ENCODE results near the gene ATG7. TPM values are rescaled to one million over a fixed set of nuclear protein-coding genes. Genes with fewer than 3 reads are reported as not detected.
A peak's percentile ranks its signal among the peaks of the same experiment; 100 is the strongest.

Gene ATG7
- total and polyA plus RNA-seq, 4 donors = 7.4 to 53.8 (median 15.6) TPM

DNA sequence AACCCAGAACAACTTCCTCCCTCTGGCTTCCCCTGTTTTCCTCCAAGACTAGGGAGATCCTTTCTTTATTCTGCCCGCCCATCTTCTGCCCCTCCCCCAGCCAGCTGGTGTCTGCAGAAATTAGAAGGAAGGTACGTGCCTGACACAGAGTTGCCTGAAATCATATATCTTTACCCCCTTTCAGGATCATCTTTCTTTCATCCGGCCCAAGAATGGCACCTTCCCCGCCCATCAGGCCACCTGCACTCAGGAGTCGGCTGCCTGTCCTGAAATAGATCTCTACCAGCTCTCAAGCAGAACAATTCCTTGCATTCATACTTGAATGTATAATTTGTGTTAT is 237.8 kb downstream of the ATG7 start:
- Histone ChIP-seq H3K9me3 (ENCODE audit: control insufficient read depth in 4 of 4, low read length in 3 of 4) (no peaks in the 10 kb centered on the region), H3K27ac (ENCODE audit: low read depth in 1 of 2, low read length in 2 of 2) (peak overlapping the region in 1 of 2 donors; percentile 16), H3K36me3 (ENCODE audit: control insufficient read depth in 4 of 4, insufficient read depth in 3 of 4, low read depth in 1 of 4, low read length in 3 of 4) (no peaks in the 10 kb centered on the region), H3K9ac (ENCODE audit: low read depth in 1 of 2, low read length in 2 of 2) (no peak overlapping the region), H3K4me1 (ENCODE audit: control insufficient read depth in 4 of 4, insufficient read depth in 4 of 4, low read length in 3 of 4) (peaks cover 0 to 8% (median 4%) of the 10 kb centered on the region in 4 donors), H3K4me3 (ENCODE audit: low read depth in 1 of 3, low read length in 3 of 3) (no peak overlapping the region), H3K27me3 (ENCODE audit: control insufficient read depth in 4 of 4, insufficient read depth in 4 of 4, low read length in 3 of 4) (no peaks in the 10 kb centered on the region)
- no peak for TF ChIP-seq HNF4A (conservative IDR thresholded peaks at IDR 0.05)
- no peak for TF ChIP-seq MAX (IDR thresholded peaks at IDR 0.05)
- TF ChIP-seq, protein P1, sequence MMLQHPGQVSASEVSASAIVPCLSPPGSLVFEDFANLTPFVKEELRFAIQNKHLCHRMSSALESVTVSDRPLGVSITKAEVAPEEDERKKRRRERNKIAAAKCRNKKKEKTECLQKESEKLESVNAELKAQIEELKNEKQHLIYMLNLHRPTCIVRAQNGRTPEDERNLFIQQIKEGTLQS (IDR thresholded peaks at IDR 0.05) = no peak
- no peak for TF ChIP-seq RXRA (IDR thresholded peaks at IDR 0.05)
- TF ChIP-seq FOXA2 (IDR thresholded peaks at IDR 0.05) = no peak
- no peak for TF ChIP-seq HNF4G (IDR thresholded peaks at IDR 0.05)
- no peak for TF ChIP-seq JUND (IDR thresholded peaks at IDR 0.05)
- TF ChIP-seq GABPA (IDR thresholded peaks at IDR 0.05 in 1 of 2, conservative IDR thresholded peaks at IDR 0.05 in 1 of 2) = no peak
- TF ChIP-seq YY1 (IDR thresholded peaks at IDR 0.05) = no peak
- no peak for TF ChIP-seq CTCF (IDR thresholded peaks at IDR 0.05; ENCODE audit: low read depth, low read length, missing input control)
- TF ChIP-seq REST (IDR thresholded peaks at IDR 0.05) = no peak
- no peak for TF ChIP-seq SP1 (IDR thresholded peaks at IDR 0.05)
- TF ChIP-seq EGR1 (IDR thresholded peaks at IDR 0.05; ENCODE audit: low read depth in 2 of 2) = no peak
- TF ChIP-seq RAD21 (IDR thresholded peaks at IDR 0.05) = no peak
- no peak for TF ChIP-seq NR2F2 (IDR thresholded peaks at IDR 0.05)
- DNase-seq (ENCODE audit: low spot score) = no peak
- 85% methylated on average over 5 of the region's 5 CpGs for WGBS

DNA sequence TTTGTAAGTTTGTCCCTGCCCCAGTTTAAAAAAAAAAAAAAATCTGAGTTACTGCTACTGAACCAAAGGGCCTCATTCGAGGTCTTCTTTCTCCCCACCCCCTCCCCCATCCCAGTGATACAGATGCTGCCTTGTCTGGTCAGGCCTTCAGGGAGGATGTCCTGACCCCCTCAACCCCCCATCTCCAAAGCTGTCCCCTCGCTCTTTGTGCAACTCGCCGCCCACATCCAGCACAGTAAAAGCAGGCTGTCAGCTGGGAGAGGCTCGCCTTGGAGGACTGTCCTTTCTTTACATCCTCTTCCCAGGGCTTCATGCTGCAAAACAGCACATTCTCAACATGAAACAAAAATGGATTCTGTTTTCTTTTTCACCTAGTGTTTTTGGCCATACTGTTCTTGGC is 238.2 kb downstream of the ATG7 start:
- WGBS = 90% methylated on average over 5 of the region's 5 CpGs
- DNase-seq (ENCODE audit: low spot score) = no peak
- H3K4me1 ChIP-seq (ENCODE audit: control insufficient read depth in 4 of 4, insufficient read depth in 4 of 4, low read length in 3 of 4) = peaks cover 0 to 8% (median 4%) of the 10 kb centered on the region in 4 donors

More for the DNA sequence above, 238.2 kb downstream of the ATG7 start:
- no peak overlapping the region for H3K4me3 ChIP-seq (ENCODE audit: low read depth in 1 of 3, low read length in 3 of 3)
- H3K27me3 ChIP-seq (ENCODE audit: control insufficient read depth in 4 of 4, insufficient read depth in 4 of 4, low read length in 3 of 4) = no peaks in the 10 kb centered on the region
- H3K9me3 ChIP-seq (ENCODE audit: control insufficient read depth in 4 of 4, low read length in 3 of 4) = no peaks in the 10 kb centered on the region
- H3K36me3 ChIP-seq (ENCODE audit: control insufficient read depth in 4 of 4, insufficient read depth in 3 of 4, low read depth in 1 of 4, low read length in 3 of 4) = no peaks in the 10 kb centered on the region
- no peak overlapping the region for H3K27ac ChIP-seq (ENCODE audit: low read depth in 1 of 2, low read length in 2 of 2)
- H3K9ac ChIP-seq (ENCODE audit: low read depth in 1 of 2, low read length in 2 of 2) = no peak overlapping the region
- TF ChIP-seq YY1 (IDR thresholded peaks at IDR 0.05) (no peak), GABPA (IDR thresholded peaks at IDR 0.05 in 1 of 2, conservative IDR thresholded peaks at IDR 0.05 in 1 of 2) (no peak), HNF4G (IDR thresholded peaks at IDR 0.05) (no peak), REST (IDR thresholded peaks at IDR 0.05) (no peak), MAX (IDR thresholded peaks at IDR 0.05) (no peak), TAF1 (conservative IDR thresholded peaks at IDR 0.05) (no peak), JUND (IDR thresholded peaks at IDR 0.05) (no peak), EGR1 (IDR thresholded peaks at IDR 0.05; ENCODE audit: low read depth in 2 of 2) (no peak), HNF4A (conservative IDR thresholded peaks at IDR 0.05) (no peak), NR2F2 (IDR thresholded peaks at IDR 0.05) (no peak), RAD21 (IDR thresholded peaks at IDR 0.05) (no peak)
- TF ChIP-seq, protein P2, sequence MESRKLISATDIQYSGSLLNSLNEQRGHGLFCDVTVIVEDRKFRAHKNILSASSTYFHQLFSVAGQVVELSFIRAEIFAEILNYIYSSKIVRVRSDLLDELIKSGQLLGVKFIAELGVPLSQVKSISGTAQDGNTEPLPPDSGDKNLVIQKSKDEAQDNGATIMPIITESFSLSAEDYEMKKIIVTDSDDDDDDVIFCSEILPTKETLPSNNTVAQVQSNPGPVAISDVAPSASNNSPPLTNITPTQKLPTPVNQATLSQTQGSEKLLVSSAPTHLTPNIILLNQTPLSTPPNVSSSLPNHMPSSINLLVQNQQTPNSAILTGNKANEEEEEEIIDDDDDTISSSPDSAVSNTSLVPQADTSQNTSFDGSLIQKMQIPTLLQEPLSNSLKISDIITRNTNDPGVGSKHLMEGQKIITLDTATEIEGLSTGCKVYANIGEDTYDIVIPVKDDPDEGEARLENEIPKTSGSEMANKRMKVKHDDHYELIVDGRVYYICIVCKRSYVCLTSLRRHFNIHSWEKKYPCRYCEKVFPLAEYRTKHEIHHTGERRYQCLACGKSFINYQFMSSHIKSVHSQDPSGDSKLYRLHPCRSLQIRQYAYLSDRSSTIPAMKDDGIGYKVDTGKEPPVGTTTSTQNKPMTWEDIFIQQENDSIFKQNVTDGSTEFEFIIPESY (IDR thresholded peaks at IDR 0.05) = no peak
- TF ChIP-seq, protein P1 (IDR thresholded peaks at IDR 0.05) = no peak
